ENCODE measurements around the gene AATF. TPM values are rescaled to one million over a fixed set of nuclear protein-coding genes. Genes with fewer than 3 reads are reported as not detected.

The AATF gene
- polyA plus RNA-seq, 1 donor from 2014 or later: 12.7 TPM

- TF ChIP-seq TAF1 (IDR thresholded peaks at IDR 0.05; ENCODE audit: low read depth) (no peak), CTCF (IDR thresholded peaks at IDR 0.05; ENCODE audit: poor library complexity, severe bottlenecking) (no peak)
- Histone ChIP-seq H3K4me2 (ENCODE audit: low read length) (no peak overlapping the region), H3K36me3 (ENCODE audit: insufficient read depth, low read length) (no peaks in the 10 kb centered on the region), H3K27ac (ENCODE audit: low read length) (no peak overlapping the region), H3F3A (ENCODE audit: insufficient read depth, low read length, poor library complexity, severe bottlenecking) (no peaks in the 10 kb centered on the region), H3K9me2 (ENCODE audit: insufficient read depth, low read length) (no peaks in the 10 kb centered on the region), H3K9ac (ENCODE audit: low read length) (no peak overlapping the region), H3K9me3 (ENCODE audit: low read length) (no peaks in the 10 kb centered on the region), H2AFZ (ENCODE audit: low read depth, low read length) (no peak overlapping the region), H3K4me3 (ENCODE audit: low read length) (no peak overlapping the region), H4K20me1 (ENCODE audit: insufficient read depth) (no peaks in the 10 kb centered on the region), H3K27me3 (ENCODE audit: insufficient read depth, low read depth, low read length) (peaks cover 99% of the 10 kb centered on the region), H3K79me2 (replicated peaks; ENCODE audit: insufficient read depth, low read length) (no peaks in the 10 kb centered on the region)
Observed at GRCh38 chr17:36932383-36932693, 16.4 kb upstream of the AATF start.

GRCh38 chr17:36932694-36933511, 15.9 kb upstream of the AATF start:
- no peak overlapping the region for H2AFZ ChIP-seq (ENCODE audit: low read depth, low read length)
- H3K9me2 ChIP-seq (ENCODE audit: insufficient read depth, low read length): no peaks in the 10 kb centered on the region
- H3K36me3 ChIP-seq (ENCODE audit: insufficient read depth, low read length): no peaks in the 10 kb centered on the region
- no peak overlapping the region for H3K4me2 ChIP-seq (ENCODE audit: low read length)
- no peaks in the 10 kb centered on the region for H3F3A ChIP-seq (ENCODE audit: insufficient read depth, low read length, poor library complexity, severe bottlenecking)
- H4K20me1 ChIP-seq (ENCODE audit: insufficient read depth): no peaks in the 10 kb centered on the region
- TF ChIP-seq EP300 (conservative IDR thresholded peaks at IDR 0.05; ENCODE audit: poor library complexity, severe bottlenecking): no peak
- TF ChIP-seq POLR2AphosphoS5 (IDR thresholded peaks at IDR 0.05): no peak
- no peak for TF ChIP-seq EZH2 (IDR thresholded peaks at IDR 0.05; ENCODE audit: borderline replicate concordance, insufficient read depth, low read length, poor library complexity, severe bottlenecking)
- no peak for TF ChIP-seq MXI1 (conservative IDR thresholded peaks at IDR 0.05; ENCODE audit: poor library complexity, severe bottlenecking)
- TF ChIP-seq RAD21 (conservative IDR thresholded peaks at IDR 0.05): no peak
- no peaks in the 10 kb centered on the region for H3K79me2 ChIP-seq (replicated peaks; ENCODE audit: insufficient read depth, low read length)
- H3K9ac ChIP-seq (ENCODE audit: low read length): no peak overlapping the region
- H3K27me3 ChIP-seq (ENCODE audit: insufficient read depth, low read depth, low read length): peaks cover 99% of the 10 kb centered on the region
- H3K9me3 ChIP-seq (ENCODE audit: low read length): no peaks in the 10 kb centered on the region
- H3K4me3 ChIP-seq (ENCODE audit: low read length): no peak overlapping the region
- no peak overlapping the region for H3K27ac ChIP-seq (ENCODE audit: low read length)

- Histone ChIP-seq H3K9me3 (ENCODE audit: low read length) (no peaks in the 10 kb centered on the region), H3K27me3 (ENCODE audit: insufficient read depth, low read depth, low read length) (peaks cover 99% of the 10 kb centered on the region), H3K79me2 (replicated peaks; ENCODE audit: insufficient read depth, low read length) (no peaks in the 10 kb centered on the region), H3K4me3 (ENCODE audit: low read length) (peak overlapping the region; percentile 18), H2AFZ (ENCODE audit: low read depth, low read length) (no peak overlapping the region), H4K20me1 (ENCODE audit: insufficient read depth) (no peaks in the 10 kb centered on the region), H3K27ac (ENCODE audit: low read length) (no peak overlapping the region), H3F3A (ENCODE audit: insufficient read depth, low read length, poor library complexity, severe bottlenecking) (no peaks in the 10 kb centered on the region), H3K9ac (ENCODE audit: low read length) (no peak overlapping the region), H3K36me3 (ENCODE audit: insufficient read depth, low read length) (no peaks in the 10 kb centered on the region), H3K9me2 (ENCODE audit: insufficient read depth, low read length) (no peaks in the 10 kb centered on the region), H3K4me2 (ENCODE audit: low read length) (no peak overlapping the region)
- TF ChIP-seq POLR2AphosphoS5 (IDR thresholded peaks at IDR 0.05) (peak; percentile 63), CTCF (IDR thresholded peaks at IDR 0.05; ENCODE audit: poor library complexity, severe bottlenecking) (no peak), SMC3 (conservative IDR thresholded peaks at IDR 0.05; ENCODE audit: poor library complexity) (no peak), REST (IDR thresholded peaks at IDR 0.05; ENCODE audit: borderline replicate concordance) (no peak), MXI1 (conservative IDR thresholded peaks at IDR 0.05; ENCODE audit: poor library complexity, severe bottlenecking) (no peak), EZH2 (IDR thresholded peaks at IDR 0.05; ENCODE audit: borderline replicate concordance, insufficient read depth, low read length, poor library complexity, severe bottlenecking) (peak; percentile 12), RAD21 (conservative IDR thresholded peaks at IDR 0.05) (no peak)
Observed at GRCh38 chr17:36933512-36934143, 15.1 kb upstream of the AATF start.
